T follicular helper cell (primary cell): ENCODE measurements around the gene PPP1R8.
A peak's percentile ranks its signal among the peaks of the same experiment; 100 is the strongest.
"Not testable (repeated sequence)": the region's sequence is repeated elsewhere in the genome, so short reads cannot be mapped to it uniquely, and the experiment has no call there.

Experiments used
- DNase-seq: peaks from one replicate; pipeline ENCODE4 v3.0.0-alpha.2; 2020; ENCODE audit warnings: low read depth

Gene PPP1R8

GRCh38 chr1:27832762-27833161 is 2.2 kb downstream of the PPP1R8 start:
- DNase-seq: no peak

GRCh38 chr1:27833470-27833869 is 2.9 kb downstream of the PPP1R8 start:
- DNase-seq: no peak

GRCh38 chr1:27835046-27835445 is 4.5 kb downstream of the PPP1R8 start:
- DNase-seq: no peak

- DNase-seq: no peak
Measured at GRCh38 chr1:27835501-27835900, 4.9 kb downstream of the PPP1R8 start.

- DNase-seq: no peak
Measured at GRCh38 chr1:27849951-27850350, 19.4 kb downstream of the PPP1R8 start.

- DNase-seq: no peak
Measured at GRCh38 chr1:27855085-27855484, 24.5 kb downstream of the PPP1R8 start.

- no peak for DNase-seq
Measured at GRCh38 chr1:27856561-27857343, 26.2 kb downstream of the PPP1R8 start.

- DNase-seq: not testable (repeated sequence)
Measured at GRCh38 chr1:27857552-27857951, 27.0 kb downstream of the PPP1R8 start.

GRCh38 chr1:27858072-27858948 is 27.7 kb downstream of the PPP1R8 start:
- DNase-seq: peak; percentile 73

GRCh38 chr1:27858949-27859576 is 28.5 kb downstream of the PPP1R8 start:
- no peak for DNase-seq

GRCh38 chr1:27861436-27861835 is 30.9 kb downstream of the PPP1R8 start:
- DNase-seq: no peak

GRCh38 chr1:27862004-27862403 is 31.4 kb downstream of the PPP1R8 start:
- DNase-seq: no peak

GRCh38 chr1:27862671-27863537 is 32.3 kb downstream of the PPP1R8 start:
- no peak for DNase-seq

- no peak for DNase-seq
Measured at GRCh38 chr1:27863538-27863915, 32.9 kb downstream of the PPP1R8 start.

- DNase-seq: no peak
Measured at GRCh38 chr1:27864264-27864895, 33.8 kb downstream of the PPP1R8 start.

- DNase-seq: no peak
Measured at GRCh38 chr1:27865821-27866220, 35.2 kb downstream of the PPP1R8 start.

GRCh38 chr1:27868556-27868931 is 38.0 kb downstream of the PPP1R8 start:
- no peak for DNase-seq

- DNase-seq: peak; percentile 42
Measured at GRCh38 chr1:27868932-27869718, 38.5 kb downstream of the PPP1R8 start.

- no peak for DNase-seq
Measured at GRCh38 chr1:27869719-27870085, 39.1 kb downstream of the PPP1R8 start.

- DNase-seq: not testable (repeated sequence)
Measured at GRCh38 chr1:27871076-27871475, 40.5 kb downstream of the PPP1R8 start.
